H7 (cell line): Measurements from ENCODE around the gene IL11RA. TPM values are rescaled to one million over a fixed set of nuclear protein-coding genes. Genes with fewer than 3 reads are reported as not detected.

Experiments used
- DNase-seq: peaks from one replicate; pipeline ENCODE4 v3.0.0; 2012
- H3K27me3 ChIP-seq: 2 replicates; pipeline ENCODE4 v1.6.0; 2011; ENCODE audit warnings: mild to moderate bottlenecking, low read length; ENCODE audit not compliant: control insufficient read depth, insufficient read depth
- H3K36me3 ChIP-seq: replicated peaks from 2 replicates; pipeline ENCODE4 v1.5.1; 2011; ENCODE audit warnings: low read length; ENCODE audit not compliant: control insufficient read depth, insufficient read depth
- H3K4me3 ChIP-seq: 2 replicates; pipeline ENCODE4 v1.5.1; 2011; ENCODE audit warnings: low read depth, mild to moderate bottlenecking, control low read depth, low read length, moderate library complexity; ENCODE audit not compliant: insufficient read depth
- total RNA-seq: library from RNA; depleted of rRNA; stranded (reverse); fragments of >200 nt; shearing (Covaris generic); gene quantifications from 2 replicates; pipeline ENCODE4 v1.2.3, GENCODE V29; 2014

IL11RA gene
- total RNA-seq, 1 experiment from 2014 or later = 7.3 TPM

DNA sequence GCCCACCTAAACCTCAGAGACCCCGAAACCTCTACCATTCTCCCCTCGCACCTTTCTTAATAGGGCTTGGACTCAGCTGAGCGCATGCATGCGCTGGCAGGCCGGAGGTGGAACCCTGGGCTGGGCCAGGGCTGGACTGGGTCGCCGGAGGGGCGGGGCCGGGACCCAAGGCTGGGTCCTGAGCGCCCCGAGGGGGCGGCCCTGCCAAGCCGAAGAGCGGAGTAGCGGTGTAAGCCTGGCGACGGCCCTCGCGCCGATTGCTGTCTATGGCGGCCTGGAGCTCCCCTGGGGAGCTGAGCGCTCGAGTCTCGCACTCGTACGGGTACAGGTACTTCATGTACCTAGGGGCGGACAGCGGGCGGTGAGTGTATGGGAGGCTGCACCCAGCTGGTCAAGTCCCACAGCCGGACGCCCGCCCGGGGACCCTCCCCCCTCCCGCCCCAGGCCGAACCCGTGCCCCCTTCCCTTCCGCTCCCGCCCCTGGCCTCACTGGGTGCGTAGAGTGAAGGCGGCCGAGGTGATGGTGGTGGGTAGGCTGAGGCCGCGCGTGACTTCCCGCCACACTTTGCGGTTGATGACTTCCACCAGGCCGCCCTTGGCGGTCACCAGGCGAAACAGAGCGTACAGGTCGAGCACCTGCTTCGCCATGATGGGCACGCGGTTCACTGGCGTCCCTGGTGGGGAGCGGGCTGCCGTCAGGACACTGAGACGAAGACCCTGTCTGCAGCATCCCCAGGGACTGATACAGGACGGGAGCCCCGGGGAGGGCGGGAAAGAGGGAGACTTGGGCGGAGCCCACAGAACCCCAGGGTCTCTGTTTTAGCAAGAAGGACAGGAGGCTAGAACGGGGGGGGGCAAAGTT is 28.4 kb upstream of the IL11RA start:
- peak; percentile 68 for DNase-seq
- Histone ChIP-seq H3K27me3 (peaks cover 58% of the 10 kb centered on the region), H3K36me3 (no peaks in the 10 kb centered on the region)

DNA sequence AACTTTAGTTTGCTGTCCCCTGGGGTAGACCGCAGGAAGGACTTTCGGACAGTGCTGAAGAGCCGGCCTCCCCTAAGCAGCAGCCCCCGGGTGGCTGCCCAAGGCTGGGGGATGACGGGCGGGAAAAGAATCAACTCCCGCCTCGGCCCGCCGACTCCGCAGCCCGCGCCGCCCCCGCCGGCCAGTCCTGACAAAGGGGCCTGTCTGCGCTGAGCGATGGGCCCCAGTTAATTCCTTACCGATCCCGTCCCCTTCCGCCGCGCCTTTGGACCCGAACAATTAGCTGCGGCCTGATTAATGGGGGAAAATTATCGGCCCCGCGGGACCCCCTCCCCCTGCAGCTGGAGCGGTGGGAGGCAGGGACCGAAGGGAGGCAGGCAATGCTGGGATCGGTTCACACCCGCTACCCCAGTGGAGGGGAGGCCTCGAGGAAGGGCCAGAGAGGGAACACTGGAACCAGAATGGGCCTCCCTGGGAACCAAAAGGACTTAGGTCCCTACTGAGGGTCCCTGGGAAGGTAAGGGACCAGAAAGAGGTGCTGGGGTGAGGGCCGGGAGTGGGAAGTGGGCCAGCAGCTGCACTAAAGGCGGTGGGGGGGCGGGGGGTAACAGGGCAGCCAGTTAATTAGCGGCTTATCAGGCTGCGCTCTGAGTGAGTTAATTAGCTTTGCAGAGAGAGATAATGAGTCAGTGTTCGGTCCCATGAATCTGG is 27.4 kb upstream of the IL11RA start:
- Histone ChIP-seq H3K27me3 (peaks cover 68% of the 10 kb centered on the region), H3K36me3 (no peaks in the 10 kb centered on the region), H3K4me3 (0 out of 2 replicates have a peak overlapping the region, but pooled peaks have one; percentile 5)
- DNase-seq = peak; percentile 83

More for the DNA sequence above, 28.4 kb upstream of the IL11RA start:
- H3K4me3 ChIP-seq = no peak overlapping the region

- no peak for DNase-seq
- Histone ChIP-seq H3K36me3 (no peaks in the 10 kb centered on the region), H3K4me3 (no peak overlapping the region), H3K27me3 (peaks cover 73% of the 10 kb centered on the region)
These were observed 26.8 kb upstream of the IL11RA start for GRCh38 chr9:34625186-34625486.

GRCh38 chr9:34627716-34628655 is 24.0 kb upstream of the IL11RA start:
- Histone ChIP-seq H3K4me3 (peak overlapping the region; percentile 34; the same call in 1 of the 2 replicates), H3K36me3 (no peaks in the 10 kb centered on the region), H3K27me3 (peaks cover 92% of the 10 kb centered on the region)
- DNase-seq = no peak

DNA sequence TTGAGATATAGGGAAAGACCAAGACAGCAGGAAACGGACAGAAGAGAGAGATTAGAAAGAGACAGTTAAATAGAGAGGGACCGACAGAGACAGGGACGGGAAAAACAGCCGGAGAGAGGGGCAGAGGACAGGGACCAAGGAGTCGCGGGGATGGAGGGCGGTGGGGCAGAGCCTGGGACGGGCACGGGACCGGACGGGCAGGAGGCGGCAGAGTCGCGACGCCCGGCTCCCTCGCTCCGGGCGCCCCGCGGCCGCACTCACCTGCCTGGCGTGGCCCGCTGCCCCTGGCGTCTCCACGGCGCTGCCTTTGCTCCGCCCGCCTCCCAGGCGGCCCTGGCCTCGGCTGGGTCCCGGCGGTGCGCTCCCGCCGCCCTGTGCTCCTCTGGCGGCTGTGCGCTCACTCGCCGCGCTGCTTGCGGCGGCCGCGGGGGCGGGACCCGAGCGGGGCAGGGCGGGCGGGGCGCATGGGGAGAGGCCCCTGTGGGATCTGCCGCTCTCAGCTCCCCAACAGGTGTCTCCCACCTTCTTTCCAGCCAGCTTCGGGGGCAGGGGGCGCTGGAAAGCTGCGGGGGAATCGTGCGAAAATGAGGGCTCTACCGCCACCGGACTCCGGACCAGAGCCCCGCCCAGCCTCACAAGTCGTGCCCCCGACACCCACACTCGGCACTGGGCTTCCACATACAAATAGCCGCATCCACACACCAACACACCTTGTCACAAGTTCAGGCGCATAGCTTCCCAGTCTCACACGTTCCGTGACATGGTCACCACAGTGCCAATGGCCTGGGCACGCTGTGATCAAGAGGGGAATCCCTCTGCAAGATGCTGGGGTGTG is 23.1 kb upstream of the IL11RA start, which contains the start of gene ARID3C:
TSS of gene ARID3C (minus strand) at position 411 of the 835 bp plus-strand sequence. CDS start 1,052 bp downstream, outside the sequence.
- H3K27me3 ChIP-seq = peaks cover 86% of the 10 kb centered on the region
- no peaks in the 10 kb centered on the region for H3K36me3 ChIP-seq
- DNase-seq = peak; percentile 90
- H3K4me3 ChIP-seq = peak within 1 kb of the TSS; percentile 34

GRCh38 chr9:34629491-34629808 is 22.5 kb upstream of the IL11RA start:
- Histone ChIP-seq H3K4me3 (no peak overlapping the region), H3K36me3 (no peaks in the 10 kb centered on the region), H3K27me3 (peaks cover 80% of the 10 kb centered on the region)
- DNase-seq = peak; percentile 29

DNA sequence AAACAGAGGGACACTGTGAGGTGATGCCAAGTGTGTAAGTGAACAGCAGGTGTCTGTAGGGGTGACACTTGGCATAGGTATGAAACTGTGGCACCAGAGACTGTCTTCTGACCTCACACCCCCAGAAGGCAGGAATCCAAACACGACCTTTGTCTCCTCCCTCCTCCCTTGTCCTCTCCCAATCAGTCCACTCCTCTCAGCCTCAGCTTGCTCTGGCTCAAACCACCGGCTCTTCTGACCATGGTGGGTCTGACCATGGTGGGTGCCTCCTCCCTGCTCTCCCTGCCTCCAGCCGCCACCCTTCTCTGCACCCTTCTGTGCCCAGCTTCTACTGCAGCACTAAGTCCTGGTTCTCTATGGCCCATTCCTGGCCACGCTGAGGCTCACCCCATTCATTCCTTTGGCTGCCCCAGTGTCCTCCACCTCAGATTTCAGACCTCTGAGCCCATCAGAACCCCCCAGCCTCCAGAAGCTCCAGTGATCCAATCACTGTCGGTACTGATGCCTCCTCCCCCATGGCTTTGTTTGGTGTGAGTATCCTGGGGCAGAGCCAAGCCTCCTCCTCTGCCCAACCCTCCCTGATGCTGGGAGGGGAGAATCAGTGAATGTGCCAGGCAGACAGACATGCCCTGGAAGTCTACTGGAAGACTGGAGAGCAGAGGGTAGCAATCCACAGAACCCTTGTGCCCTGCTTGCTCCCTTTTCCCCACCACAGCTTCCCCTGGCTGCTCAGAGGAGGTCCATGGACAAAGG is 21.4 kb upstream of the IL11RA start:
- no peak overlapping the region for H3K4me3 ChIP-seq
- no peak for DNase-seq
- peaks cover 3% of the 10 kb centered on the region for H3K36me3 ChIP-seq
- peaks cover 69% of the 10 kb centered on the region for H3K27me3 ChIP-seq

GRCh38 chr9:34633166-34633565 is 18.8 kb upstream of the IL11RA start:
- no peak overlapping the region for H3K4me3 ChIP-seq
- no peak for DNase-seq
- peaks cover 48% of the 10 kb centered on the region for H3K27me3 ChIP-seq
- H3K36me3 ChIP-seq = peaks cover 3% of the 10 kb centered on the region

GRCh38 chr9:34633851-34634550 is 18.0 kb upstream of the IL11RA start:
- peaks cover 40% of the 10 kb centered on the region for H3K27me3 ChIP-seq
- peak; percentile 89 for DNase-seq
- peaks cover 3% of the 10 kb centered on the region for H3K36me3 ChIP-seq

GRCh38 chr9:34634551-34635248 is 17.3 kb upstream of the IL11RA start:
- Histone ChIP-seq H3K27me3 (peaks cover 34% of the 10 kb centered on the region), H3K4me3 (no peak overlapping the region), H3K36me3 (peaks cover 3% of the 10 kb centered on the region)
- DNase-seq = no peak

More at GRCh38 chr9:34633851-34634550, 18.0 kb upstream of the IL11RA start:
- no peak overlapping the region for H3K4me3 ChIP-seq

DNA sequence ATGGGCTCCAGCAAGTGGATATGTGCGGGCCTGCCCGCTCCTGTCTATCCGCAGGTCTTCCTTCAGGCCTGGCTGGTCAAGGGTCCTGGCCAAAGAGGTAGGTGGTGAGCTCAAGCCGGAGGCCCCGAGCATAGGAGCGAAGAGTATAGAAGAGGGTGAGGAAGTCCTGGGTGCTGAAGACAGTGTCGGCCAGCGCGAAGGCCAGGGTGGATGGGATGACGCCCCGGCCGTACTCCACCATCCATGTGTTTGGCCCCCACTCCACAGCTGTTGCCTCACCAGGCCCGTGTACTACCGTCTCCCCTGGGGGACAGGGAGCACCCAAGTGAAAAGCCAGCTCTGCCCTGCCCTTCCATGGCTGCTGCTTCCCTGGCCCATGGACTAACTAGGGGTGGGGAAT is 16.4 kb upstream of the IL11RA start:
- no peak for DNase-seq
- Histone ChIP-seq H3K27me3 (peaks cover 25% of the 10 kb centered on the region), H3K36me3 (peaks cover 3% of the 10 kb centered on the region), H3K4me3 (no peak overlapping the region)

- no peak for DNase-seq
- H3K4me3 ChIP-seq = peak overlapping the region; percentile 96
- H3K36me3 ChIP-seq = peaks cover 3% of the 10 kb centered on the region
- peaks cover 12% of the 10 kb centered on the region for H3K27me3 ChIP-seq
These were observed 15.1 kb upstream of the IL11RA start for GRCh38 chr9:34636791-34637355.
